Adrenal gland (tissue), 12 donors: ENCODE data around the gene RBMY1D. TPM values are rescaled to one million over a fixed set of nuclear protein-coding genes. Genes with fewer than 3 reads are reported as not detected.

Experiments
- DNase-seq, 7 donors: peaks; one replicate each; pipeline ENCODE4 v3.0.0-alpha.2; 2019 to 2020
- H3K27ac ChIP-seq, 5 donors: fragments of 200-600 bp; sonication (generic) in 4 of 5; 1 replicate in 3 of 5; 2 replicates in 2 of 5; pipeline versions ENCODE4 v1.5.1 to v1.8.0; 2016 to 2020; ENCODE audit warnings: mild to moderate bottlenecking in 1 of 5
- H3K27me3 ChIP-seq: fragments of 200-600 bp; 2 replicates; pipeline ENCODE4 v1.8.0; 2021
- H3K36me3 ChIP-seq, 2 donors: fragments of 200-600 bp; replicated peaks in 1 of 2; 1 replicate in 1 of 2; 2 replicates in 1 of 2; pipeline versions ENCODE4 v1.5.1 to v1.8.0; 2018 to 2022
- H3K4me1 ChIP-seq, 2 donors: fragments of 200-600 bp; replicated peaks in 1 of 2; 1 replicate in 1 of 2; 2 replicates in 1 of 2; pipeline versions ENCODE4 v1.5.1 to v1.8.0; 2018 to 2021
- H3K4me3 ChIP-seq, 4 donors: fragments of 200-600 bp; sonication (generic) in 3 of 4; one replicate each; pipeline ENCODE4 v1.5.1; 2016 to 2018
- H3K9me3 ChIP-seq, 3 donors: fragments of 200-600 bp; sonication (generic) in 1 of 3; replicated peaks in 1 of 3; 1 replicate in 2 of 3; 2 replicates in 1 of 3; pipeline versions ENCODE4 v1.5.1 to v1.8.0; 2016 to 2021
- POLR2A ChIP-seq, 2 donors: fragments of 450-650 bp; IDR thresholded peaks; one replicate each; pipeline ENCODE4 v1.6.1; 2017; ENCODE audit warnings: antibody characterized with exemption in 2 of 2, mild to moderate bottlenecking in 2 of 2, moderate library complexity in 1 of 2
- WGBS, 4 donors: extraction: QIAGEN DNeasy Blood & Tissue Kit in 2 of 4; methylation state at CpG; one replicate each; pipeline versions ENCODE4 v1.1.5 to v1.1.7; 2013 to 2017; 5-methylcytosine and 5-hydroxymethylcytosine counted together
- intact Hi-C, 2 donors: fragments of 100-400 bp; cut with DNase I; formaldehyde crosslinking; loops; one replicate each; pipeline versions ENCODE4 v1.14.1 to v1.15.0; 2022 to 2023
- polyA plus RNA-seq, 3 donors: library from polyadenylated mRNA; stranded (reverse); fragments of 200-250 nt in 2 of 3; fragments of 350-450 nt in 1 of 3; fragmentation: Illumina TruSeq in 1 of 3; extraction: RNeasy Lipid Tissue Mini Kit (QIAGEN cat#74804) in 1 of 3; gene quantifications; one replicate each; pipeline ENCODE4 v1.2.3, GENCODE V29; 2013 to 2014
- total RNA-seq, 9 donors: library from RNA; depleted of rRNA in 4 of 9; stranded (reverse); fragments of >200 nt in 4 of 9; fragments of 120-200 nt in 1 of 9; fragmentation: NEBNext Ultra II Directional in 1 of 9; extraction: Animal tissue kit (Norgen Biotek cat#: 25700) in 1 of 9; gene quantifications; one replicate each; pipeline versions ENCODE4 v1.1.0 to v1.2.4, GENCODE V29; 2013 to 2023
- TF ChIP-seq, protein P1 (sequence below), 6 experiments: fragments of 450-650 bp in 4 of 6; fragments of 200-600 bp in 2 of 6; sonication (generic) in 1 of 6; IDR thresholded peaks; 1 replicate in 5 of 6; 2 replicates in 1 of 6; pipeline versions ENCODE4 v1.5.1 to v1.8.0; 2016 to 2021; ENCODE audit warnings: antibody characterized with exemption in 6 of 6, mild to moderate bottlenecking in 2 of 6, moderate library complexity in 1 of 6
- donor health status: healthy with polysubstance abuse.
- donor health status: Bipolar disorder and iron deficiency.
- donor health status: DM: yes; HTN: yes; CAD: no.
- donor health status: DM: no; HTN: no; CAD: no.
- donor health status: DM: no; HTN: no; CAD: no.
- donor health status: DM: yes; HTN: yes; CAD: no.

RBMY1D gene
- total and polyA plus RNA-seq, 12 donors = not detected

- no peaks in the 10 kb centered on the region for H3K27me3 ChIP-seq
- WGBS, 4 donors = 57% methylated on average over 5 of the region's 5 CpGs; no CpG with 5 or more reads in 3 of the 4 donors
- intact Hi-C loops = no loop called here
Observed at GRCh38 chrY:21839489-21839888, 54.8 kb downstream of the RBMY1D start.

DNA sequence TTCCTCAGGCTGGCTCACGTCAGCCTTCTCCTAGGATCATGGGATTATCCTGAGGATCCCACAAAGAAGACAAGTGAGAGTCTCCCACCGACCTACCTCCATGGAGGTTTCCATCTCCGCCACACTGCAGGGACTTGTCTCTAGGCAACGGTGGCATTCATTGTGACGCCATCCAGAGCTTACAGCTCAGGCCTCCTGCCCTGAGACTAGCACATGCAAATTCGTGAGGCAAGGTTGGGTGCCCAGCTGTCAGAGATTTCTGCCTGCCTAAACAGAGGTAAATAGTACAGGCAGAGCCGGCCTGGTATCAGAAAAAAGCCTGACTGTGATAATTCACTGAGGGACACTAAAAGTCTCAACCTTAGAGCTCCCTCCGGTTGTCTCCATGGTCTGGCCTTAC, 58.0 kb downstream of the RBMY1D start:
- DNase-seq = no peak
- Histone ChIP-seq H3K4me1 (no peaks in the 10 kb centered on the region), H3K9me3 (no peaks in the 10 kb centered on the region), H3K36me3 (no peaks in the 10 kb centered on the region), H3K4me3 (no peak overlapping the region), H3K27ac (no peak overlapping the region), H3K27me3 (no peaks in the 10 kb centered on the region)
- 55 to 57% methylated on average over 4 to 8 of the region's 8 CpGs; no CpG with 5 or more reads in 2 of the 4 donors for WGBS, 4 donors
- intact Hi-C loops = no loop called here
- no peak for TF ChIP-seq POLR2A (IDR thresholded peaks at IDR 0.05)
- TF ChIP-seq, protein P1, sequence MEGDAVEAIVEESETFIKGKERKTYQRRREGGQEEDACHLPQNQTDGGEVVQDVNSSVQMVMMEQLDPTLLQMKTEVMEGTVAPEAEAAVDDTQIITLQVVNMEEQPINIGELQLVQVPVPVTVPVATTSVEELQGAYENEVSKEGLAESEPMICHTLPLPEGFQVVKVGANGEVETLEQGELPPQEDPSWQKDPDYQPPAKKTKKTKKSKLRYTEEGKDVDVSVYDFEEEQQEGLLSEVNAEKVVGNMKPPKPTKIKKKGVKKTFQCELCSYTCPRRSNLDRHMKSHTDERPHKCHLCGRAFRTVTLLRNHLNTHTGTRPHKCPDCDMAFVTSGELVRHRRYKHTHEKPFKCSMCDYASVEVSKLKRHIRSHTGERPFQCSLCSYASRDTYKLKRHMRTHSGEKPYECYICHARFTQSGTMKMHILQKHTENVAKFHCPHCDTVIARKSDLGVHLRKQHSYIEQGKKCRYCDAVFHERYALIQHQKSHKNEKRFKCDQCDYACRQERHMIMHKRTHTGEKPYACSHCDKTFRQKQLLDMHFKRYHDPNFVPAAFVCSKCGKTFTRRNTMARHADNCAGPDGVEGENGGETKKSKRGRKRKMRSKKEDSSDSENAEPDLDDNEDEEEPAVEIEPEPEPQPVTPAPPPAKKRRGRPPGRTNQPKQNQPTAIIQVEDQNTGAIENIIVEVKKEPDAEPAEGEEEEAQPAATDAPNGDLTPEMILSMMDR (IDR thresholded peaks at IDR 0.05) = no peak

More at GRCh38 chrY:21839489-21839888, 54.8 kb downstream of the RBMY1D start:
- H3K4me3 ChIP-seq = no peak overlapping the region
- no peak for DNase-seq
- no peaks in the 10 kb centered on the region for H3K9me3 ChIP-seq
- TF ChIP-seq, protein P1 (IDR thresholded peaks at IDR 0.05) = no peak
- TF ChIP-seq POLR2A (IDR thresholded peaks at IDR 0.05) = no peak
- no peak overlapping the region for H3K27ac ChIP-seq
- H3K4me1 ChIP-seq = no peaks in the 10 kb centered on the region
- H3K36me3 ChIP-seq = no peaks in the 10 kb centered on the region

DNA sequence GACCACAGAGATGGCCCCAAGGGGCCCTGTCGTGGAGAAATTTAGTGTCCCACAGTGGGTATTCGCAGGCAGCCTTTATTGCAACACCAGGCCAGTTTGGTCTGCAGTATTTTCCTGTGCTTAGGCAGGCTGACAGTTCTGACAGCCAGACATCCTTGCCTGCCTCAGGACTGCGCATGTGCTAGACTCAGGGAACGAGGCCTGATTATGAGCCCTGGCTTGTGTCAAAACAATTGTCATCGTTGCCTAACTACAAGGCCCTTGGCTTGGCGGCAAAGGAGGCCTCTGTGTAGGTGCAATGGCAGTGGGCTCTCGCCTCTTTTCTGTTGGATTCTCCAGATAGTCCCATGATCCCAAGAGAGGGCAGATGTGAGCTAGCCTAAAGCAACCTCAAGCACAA, 59.3 kb downstream of the RBMY1D start:
- Histone ChIP-seq H3K27ac (no peak overlapping the region), H3K9me3 (no peaks in the 10 kb centered on the region)
- intact Hi-C loops = no loop called here

More for the DNA sequence above, 59.3 kb downstream of the RBMY1D start:
- Histone ChIP-seq H3K4me1 (no peaks in the 10 kb centered on the region), H3K36me3 (no peaks in the 10 kb centered on the region), H3K4me3 (no peak overlapping the region), H3K27me3 (no peaks in the 10 kb centered on the region)
- no peak for TF ChIP-seq POLR2A (IDR thresholded peaks at IDR 0.05)
- TF ChIP-seq, protein P1 (IDR thresholded peaks at IDR 0.05) = no peak
- peak in 1 of 7 donors; percentile 63 for DNase-seq
- 62 to 80% methylated on average over 3 to 7 of the region's 7 CpGs; no CpG with 5 or more reads in 2 of the 4 donors for WGBS, 4 donors

Other genes with a start within 250 kb of the RBMY1D start
- not detected for gene RBMY1E, start 23.5 kb upstream of the RBMY1D start, total RNA-seq
- gene RBMY1E, start 23.5 kb upstream of the RBMY1D start, polyA plus RNA-seq = not detected